Gastroesophageal sphincter (tissue), 3 donors: Measurements from ENCODE around the gene ACP1.

ENCODE experiments used
- EP300 ChIP-seq: sonication (generic); formaldehyde crosslinking; IDR thresholded peaks from one replicate; pipeline ENCODE4 v1.6.1; 2017; ENCODE audit warnings: antibody characterized with exemption, mild to moderate bottlenecking
- POLR2AphosphoS5 ChIP-seq: sonication (generic); formaldehyde crosslinking; IDR thresholded peaks from one replicate; pipeline ENCODE4 v1.6.1; 2017; ENCODE audit warnings: antibody characterized with exemption
- TF ChIP-seq, protein P1 (sequence below), 4 experiments: fragments of 200-600 bp in 2 of 4; fragments of 450-650 bp in 2 of 4; sonication (generic) in 1 of 4; IDR thresholded peaks; one replicate each; pipeline ENCODE4 v1.5.1; 2017 to 2019; ENCODE audit warnings: antibody characterized with exemption in 4 of 4, mild to moderate bottlenecking in 2 of 4, moderate library complexity in 2 of 4

DNA sequence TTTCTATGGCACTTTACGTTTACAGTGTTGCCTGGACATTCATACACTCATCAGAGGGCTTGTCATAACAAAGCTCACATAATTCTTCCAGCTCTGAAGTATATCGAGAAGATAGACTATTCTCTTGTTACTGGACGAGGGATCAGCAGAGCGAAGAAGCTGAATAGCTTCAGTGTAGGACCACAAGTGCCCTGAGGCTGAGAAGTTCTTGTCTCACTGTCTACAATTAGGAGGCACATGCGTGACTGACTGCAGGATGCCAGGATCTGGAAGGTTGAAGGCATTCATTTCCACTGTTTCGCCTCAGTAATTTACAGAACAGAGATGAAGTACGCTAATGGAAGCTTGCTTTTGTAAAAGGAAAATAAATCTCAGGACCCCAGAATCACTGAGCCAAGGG, 10.5 kb upstream of the ACP1 start:
- TF ChIP-seq EP300, result no peak
- TF ChIP-seq, protein P1, sequence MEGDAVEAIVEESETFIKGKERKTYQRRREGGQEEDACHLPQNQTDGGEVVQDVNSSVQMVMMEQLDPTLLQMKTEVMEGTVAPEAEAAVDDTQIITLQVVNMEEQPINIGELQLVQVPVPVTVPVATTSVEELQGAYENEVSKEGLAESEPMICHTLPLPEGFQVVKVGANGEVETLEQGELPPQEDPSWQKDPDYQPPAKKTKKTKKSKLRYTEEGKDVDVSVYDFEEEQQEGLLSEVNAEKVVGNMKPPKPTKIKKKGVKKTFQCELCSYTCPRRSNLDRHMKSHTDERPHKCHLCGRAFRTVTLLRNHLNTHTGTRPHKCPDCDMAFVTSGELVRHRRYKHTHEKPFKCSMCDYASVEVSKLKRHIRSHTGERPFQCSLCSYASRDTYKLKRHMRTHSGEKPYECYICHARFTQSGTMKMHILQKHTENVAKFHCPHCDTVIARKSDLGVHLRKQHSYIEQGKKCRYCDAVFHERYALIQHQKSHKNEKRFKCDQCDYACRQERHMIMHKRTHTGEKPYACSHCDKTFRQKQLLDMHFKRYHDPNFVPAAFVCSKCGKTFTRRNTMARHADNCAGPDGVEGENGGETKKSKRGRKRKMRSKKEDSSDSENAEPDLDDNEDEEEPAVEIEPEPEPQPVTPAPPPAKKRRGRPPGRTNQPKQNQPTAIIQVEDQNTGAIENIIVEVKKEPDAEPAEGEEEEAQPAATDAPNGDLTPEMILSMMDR (IDR thresholded peaks at IDR 0.05), result no peak
- TF ChIP-seq POLR2AphosphoS5, result no peak
